IMR-90 (cell line): ENCODE data around the gene MROH2A. TPM values are rescaled to one million over a fixed set of nuclear protein-coding genes. Genes with fewer than 3 reads are reported as not detected.

ENCODE experiments used
- ATAC-seq: fragments of 200-7000 bp; cut with Tn5 transposase; 2 replicates; pipeline ENCODE4 v1.9.1; 2020; ENCODE audit warnings: low read depth, mild to moderate bottlenecking, moderate library complexity
- BruUV-seq: library from RNA; stranded (reverse); fragments of 400-500 nt; replicated peaks from 2 replicates; lab custom pipeline; 2021; lab: Mats Ljungman, UMichigan
- CTCF ChIA-PET: fragments of 300-600 bp; formaldehyde crosslinking; extraction: SDS; loops from one replicate; lab custom pipeline; 2021; ENCODE audit warnings: antibody characterized with exemption; lab: Yijun Ruan, JAX
- POLR2A ChIA-PET: fragments of 300-600 bp; sonication (Branson Sonifier 250); formaldehyde crosslinking; loops from one replicate; lab custom pipeline; 2022; ENCODE audit warnings: antibody characterized with exemption; ENCODE audit not compliant: unreplicated experiment; lab: Charles Lee
- DNase-seq: peaks from one replicate; pipeline ENCODE4 v3.0.0; 2013
- H2AFZ ChIP-seq: replicated peaks from 2 replicates; pipeline ENCODE3; 2013; ENCODE audit warnings: low read length, mild to moderate bottlenecking; ENCODE audit not compliant: poor library complexity
- H2AK5ac ChIP-seq: 2 replicates; pipeline ENCODE4 v1.6.1; 2013; ENCODE audit warnings: low read depth, low read length, inconsistent platforms
- H2AK9ac ChIP-seq: replicated peaks from 2 replicates; pipeline ENCODE3; 2013; ENCODE audit warnings: mild to moderate bottlenecking, low read depth, low read length, moderate library complexity; ENCODE audit not compliant: poor library complexity
- H2BK120ac ChIP-seq: 2 replicates; pipeline ENCODE4 v1.6.1; 2013; ENCODE audit warnings: low read depth, low read length, inconsistent platforms
- H2BK15ac ChIP-seq: 3 replicates; pipeline ENCODE4 v1.6.1; 2013; ENCODE audit warnings: low read depth, low read length, inconsistent platforms
- H2BK20ac ChIP-seq: 2 replicates; pipeline ENCODE4 v1.6.1; 2013; ENCODE audit warnings: low read depth, mild to moderate bottlenecking, inconsistent platforms, low read length, moderate library complexity
- H2BK5ac ChIP-seq: 2 replicates; pipeline ENCODE4 v1.6.1; 2013; ENCODE audit warnings: mild to moderate bottlenecking, low read depth, low read length, inconsistent platforms; ENCODE audit not compliant: poor library complexity, severe bottlenecking
- H3K14ac ChIP-seq: replicated peaks from 2 replicates; pipeline ENCODE4 v1.6.1; 2013; ENCODE audit warnings: low read depth, low read length, inconsistent platforms
- H3K18ac ChIP-seq: 2 replicates; pipeline ENCODE4 v1.6.1; 2013; ENCODE audit warnings: low read depth, low read length, control low read depth
- H3K23ac ChIP-seq: 2 replicates; pipeline ENCODE4 v1.6.1; 2013; ENCODE audit warnings: low read depth, low read length, inconsistent platforms
- H3K27ac ChIP-seq: 2 replicates; pipeline ENCODE4 v1.5.1; 2013; ENCODE audit warnings: mild to moderate bottlenecking, control low read depth, low read length; ENCODE audit not compliant: insufficient read depth
- H3K27me3 ChIP-seq: 2 replicates; pipeline ENCODE4 v1.6.1; 2013; ENCODE audit warnings: low read length; ENCODE audit not compliant: control insufficient read depth, insufficient read depth
- H3K36me3 ChIP-seq: 2 replicates; pipeline ENCODE4 v1.6.1; 2013; ENCODE audit warnings: low read length, mixed read lengths; ENCODE audit not compliant: control insufficient read depth, insufficient read depth
- H3K4ac ChIP-seq: 2 replicates; pipeline ENCODE4 v1.6.1; 2013; ENCODE audit warnings: low read depth, low read length, inconsistent platforms
- H3K4me1 ChIP-seq: 2 replicates; pipeline ENCODE4 v1.6.1; 2013; ENCODE audit warnings: low read length, mixed read lengths; ENCODE audit not compliant: control insufficient read depth, insufficient read depth
- H3K4me2 ChIP-seq: 2 replicates; pipeline ENCODE4 v1.6.1; 2013; ENCODE audit warnings: low read depth, mild to moderate bottlenecking, control low read depth, low read length, moderate library complexity
- H3K4me3 ChIP-seq: 2 replicates; pipeline ENCODE4 v1.5.1; 2013; ENCODE audit warnings: low read depth, mild to moderate bottlenecking, control low read depth, low read length, moderate library complexity; ENCODE audit not compliant: insufficient read depth
- H3K56ac ChIP-seq: 2 replicates; pipeline ENCODE4 v1.6.1; 2013; ENCODE audit warnings: low read length, inconsistent platforms; ENCODE audit not compliant: insufficient read depth; ENCODE audit errors: extremely low read depth
- H3K79me1 ChIP-seq, 2 experiments: 2 replicates each; pipeline ENCODE4 v1.6.1; 2013; ENCODE audit warnings: low read length in 2 of 2, inconsistent platforms in 1 of 2, low read depth in 1 of 2
- H3K9ac ChIP-seq: 2 replicates; pipeline ENCODE4 v1.6.1; 2013; ENCODE audit warnings: low read depth, low read length, control low read depth
- H3K9me1 ChIP-seq: 2 replicates; pipeline ENCODE4 v1.6.1; 2013; ENCODE audit warnings: low read length, inconsistent platforms; ENCODE audit not compliant: insufficient read depth
- H3K9me3 ChIP-seq: 2 replicates; pipeline ENCODE4 v1.6.1; 2013; ENCODE audit warnings: low read length; ENCODE audit not compliant: control insufficient read depth, insufficient read depth
- H4K20me1 ChIP-seq: 2 replicates; pipeline ENCODE4 v1.6.1; 2013; ENCODE audit warnings: low read length, inconsistent platforms; ENCODE audit not compliant: insufficient read depth
- H4K5ac ChIP-seq: 2 replicates; pipeline ENCODE4 v1.6.1; 2013; ENCODE audit warnings: mild to moderate bottlenecking, low read depth, low read length, control low read depth
- H4K8ac ChIP-seq, 2 experiments: 2 replicates each; pipeline ENCODE4 v1.6.1; 2013; ENCODE audit warnings: low read depth in 2 of 2, low read length in 2 of 2, control low read depth in 1 of 2, inconsistent platforms in 1 of 2
- H4K91ac ChIP-seq: 2 replicates; pipeline ENCODE4 v1.6.1; 2013; ENCODE audit warnings: low read depth, low read length, inconsistent platforms; ENCODE audit not compliant: insufficient read depth
- BHLHE40 ChIP-seq: fragments of 150-350 bp; IDR thresholded peaks from 2 replicates; pipeline ENCODE4 v1.6.1; 2016; ENCODE audit warnings: mild to moderate bottlenecking, low read depth, low read length
- CEBPB ChIP-seq: IDR thresholded peaks from 2 replicates; pipeline ENCODE4 v1.6.1; 2012; ENCODE audit warnings: low read depth, low read length, improper control_type of control experiment
- CHD1 ChIP-seq: IDR thresholded peaks from 2 replicates; pipeline ENCODE4 v1.6.1; 2012; ENCODE audit warnings: low read depth, low read length, improper control_type of control experiment
- ELK1 ChIP-seq: fragments of 150-350 bp; IDR thresholded peaks from 2 replicates; pipeline ENCODE4 v1.6.1; 2016; ENCODE audit warnings: low read depth, mild to moderate bottlenecking, low read length, moderate library complexity, borderline replicate concordance
- FOS ChIP-seq: fragments of 150-350 bp; IDR thresholded peaks from 2 replicates; pipeline ENCODE4 v1.6.1; 2016; ENCODE audit warnings: low read depth, low read length
- MAFK ChIP-seq: IDR thresholded peaks from 2 replicates; pipeline ENCODE4 v1.6.1; 2012; ENCODE audit warnings: low read depth, low read length, improper control_type of control experiment
- MAZ ChIP-seq: IDR thresholded peaks from 2 replicates; pipeline ENCODE4 v1.6.1; 2012; ENCODE audit warnings: low read depth, mild to moderate bottlenecking, low read length, improper control_type of control experiment, moderate library complexity, borderline replicate concordance
- MXI1 ChIP-seq: IDR thresholded peaks from 2 replicates; pipeline ENCODE4 v1.6.1; 2012; ENCODE audit warnings: low read depth, mild to moderate bottlenecking, low read length, moderate library complexity, borderline replicate concordance
- NFE2L2 ChIP-seq: fragments of 150-350 bp; IDR thresholded peaks from 2 replicates; pipeline ENCODE4 v1.6.1; 2016; ENCODE audit warnings: low read depth, mild to moderate bottlenecking, low read length
- POLR2A ChIP-seq: IDR thresholded peaks from 2 replicates; pipeline ENCODE4 v1.6.1; 2012; ENCODE audit warnings: mild to moderate bottlenecking, low read depth, low read length
- RAD21 ChIP-seq: IDR thresholded peaks from 2 replicates; pipeline ENCODE4 v1.6.1; 2012; ENCODE audit warnings: low read length, improper control_type of control experiment
- RCOR1 ChIP-seq: IDR thresholded peaks from 2 replicates; pipeline ENCODE4 v1.6.1; 2012; ENCODE audit warnings: mild to moderate bottlenecking, low read length, improper control_type of control experiment; ENCODE audit not compliant: insufficient replicate concordance
- RFX5 ChIP-seq: IDR thresholded peaks from 2 replicates; pipeline ENCODE4 v1.8.0; 2012; ENCODE audit warnings: low read depth, mild to moderate bottlenecking, low read length, moderate library complexity
- SMC3 ChIP-seq: fragments of 150-350 bp; IDR thresholded peaks from 2 replicates; pipeline ENCODE4 v1.6.1; 2016; ENCODE audit warnings: low read depth, mild to moderate bottlenecking, antibody characterized with exemption, low read length, moderate library complexity
- USF2 ChIP-seq: fragments of 150-350 bp; IDR thresholded peaks from 2 replicates; pipeline ENCODE4 v1.6.1; 2017; ENCODE audit warnings: mild to moderate bottlenecking, antibody characterized with exemption, low read length, low read depth
- WGBS, 2 experiments: methylation state at CpG; one replicate each; pipeline versions ENCODE4 v1.1.5 to v1.1.7; 2013; ENCODE audit warnings: missing lambda C conversion rate in 2 of 2; ENCODE audit not compliant: insufficient read length in 1 of 2; ENCODE audit errors: extremely low coverage in 2 of 2; 5-methylcytosine and 5-hydroxymethylcytosine counted together
- dilution Hi-C: fragments of 300-500 bp; cut with HindIII; formaldehyde crosslinking; loops from one replicate; pipeline ENCODE4 v1.14.3; 2018; ENCODE audit warnings: low sequenced_read_pairs; ENCODE audit not compliant: unreplicated experiment
- in situ Hi-C: fragments of 300-500 bp; cut with MboI; formaldehyde crosslinking; loops from 3 replicates; pipeline ENCODE4 v1.14.3; 2019; ENCODE audit warnings: low sequenced_read_pairs, inconsistent platforms, mixed read lengths
- intact Hi-C: fragments of 100-400 bp; cut with micrococcal nuclease; formaldehyde crosslinking; loops from 2 replicates; pipeline ENCODE4 v1.10.0; 2022
- polyA plus RNA-seq, 3 experiments: library from polyadenylated mRNA; depleted of rRNA; stranded (reverse); fragments of >200 nt; gene quantifications; 2 replicates each; pipeline ENCODE4 v1.2.3, GENCODE V29; 2012; ENCODE audit warnings: low replicate concordance in 1 of 3
- total RNA-seq: library from RNA; depleted of rRNA; stranded (reverse); fragments of >200 nt; gene quantifications from 2 replicates; pipeline ENCODE4 v1.2.3, GENCODE V29; 2012
- TF ChIP-seq, protein P1 (sequence below): conservative IDR thresholded peaks from 2 replicates; pipeline ENCODE4 v1.5.1; 2012; ENCODE audit warnings: mild to moderate bottlenecking, low read depth, low read length, improper control_type of control experiment

MROH2A gene
- total and polyA plus RNA-seq, 2 of the 4 experiments (the other 2 are of a cell fraction), result not detected

DNA sequence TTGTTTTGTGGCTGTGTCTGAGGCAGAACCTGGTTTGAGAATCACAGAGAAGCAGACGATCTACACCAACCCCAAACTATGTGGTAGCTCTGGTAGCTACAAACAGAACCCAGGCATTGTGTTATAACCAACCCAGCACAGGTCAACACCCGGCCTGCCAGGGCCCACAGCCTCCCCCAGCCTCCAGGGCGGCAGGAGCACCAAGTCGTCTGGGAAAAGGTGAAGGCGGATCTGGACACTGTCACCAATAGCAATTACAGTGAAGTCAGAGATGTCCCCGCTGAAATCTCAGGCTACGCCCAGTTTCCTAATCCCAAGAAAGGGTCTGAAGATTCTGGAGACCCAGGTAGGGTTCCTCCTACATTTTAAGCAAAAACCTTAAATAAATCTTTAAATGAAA, 72.6 kb downstream of the MROH2A start:
- Histone ChIP-seq H3K36me3 (peaks cover 9% of the 10 kb centered on the region), H3K4ac (no peak overlapping the region; the same call in 1 of the 2 replicates), H3K23ac (no peak overlapping the region), H2BK20ac (no peak overlapping the region), H2AK9ac (peak overlapping the region; percentile 39), H3K9me1 (peaks cover 10% of the 10 kb centered on the region; the same call in 1 of the 2 replicates), H4K91ac (no peak overlapping the region), H3K4me3 (no peak overlapping the region), H2BK5ac (no peak overlapping the region), H2BK15ac (no peak overlapping the region), H3K9ac (no peak overlapping the region), H4K8ac (0 out of 4 replicates have a peak overlapping the region, but pooled peaks of 1 of the 2 experiments have one; percentile 28), H3K27ac (no peak overlapping the region), H4K5ac (no peak overlapping the region), H4K20me1 (no peaks in the 10 kb centered on the region; the same call in 1 of the 2 replicates), H3K18ac (no peak overlapping the region), H3K27me3 (no peaks in the 10 kb centered on the region), H3K4me1 (peaks cover 13% of the 10 kb centered on the region), H3K79me1 (peaks cover 41 to 60% of the 10 kb centered on the region in 2 experiments), H3K14ac (no peak overlapping the region), H3K9me3 (no peaks in the 10 kb centered on the region), H3K4me2 (no peak overlapping the region), H2AFZ (peak overlapping the region; percentile 53), H2BK120ac (no peak overlapping the region), H2AK5ac (no peak overlapping the region), H3K56ac (no peak overlapping the region)
- TF ChIP-seq USF2 (no peak), MXI1 (no peak), NFE2L2 (no peak), POLR2A (no peak), CEBPB (no peak), RFX5 (no peak), RCOR1 (no peak), RAD21 (no peak), MAZ (no peak), CHD1 (no peak), ELK1 (no peak), SMC3 (no peak), MAFK (no peak), FOS (no peak), BHLHE40 (no peak)
- TF ChIP-seq, protein P1, sequence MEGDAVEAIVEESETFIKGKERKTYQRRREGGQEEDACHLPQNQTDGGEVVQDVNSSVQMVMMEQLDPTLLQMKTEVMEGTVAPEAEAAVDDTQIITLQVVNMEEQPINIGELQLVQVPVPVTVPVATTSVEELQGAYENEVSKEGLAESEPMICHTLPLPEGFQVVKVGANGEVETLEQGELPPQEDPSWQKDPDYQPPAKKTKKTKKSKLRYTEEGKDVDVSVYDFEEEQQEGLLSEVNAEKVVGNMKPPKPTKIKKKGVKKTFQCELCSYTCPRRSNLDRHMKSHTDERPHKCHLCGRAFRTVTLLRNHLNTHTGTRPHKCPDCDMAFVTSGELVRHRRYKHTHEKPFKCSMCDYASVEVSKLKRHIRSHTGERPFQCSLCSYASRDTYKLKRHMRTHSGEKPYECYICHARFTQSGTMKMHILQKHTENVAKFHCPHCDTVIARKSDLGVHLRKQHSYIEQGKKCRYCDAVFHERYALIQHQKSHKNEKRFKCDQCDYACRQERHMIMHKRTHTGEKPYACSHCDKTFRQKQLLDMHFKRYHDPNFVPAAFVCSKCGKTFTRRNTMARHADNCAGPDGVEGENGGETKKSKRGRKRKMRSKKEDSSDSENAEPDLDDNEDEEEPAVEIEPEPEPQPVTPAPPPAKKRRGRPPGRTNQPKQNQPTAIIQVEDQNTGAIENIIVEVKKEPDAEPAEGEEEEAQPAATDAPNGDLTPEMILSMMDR, result no peak
- DNase-seq (no peak), ATAC-seq (no peak)
- WGBS, 2 experiments, result 97% methylated on average over 5 of the region's 7 CpGs; no CpG with 5 or more reads in 1 of the 2 experiments
- BruUV-seq, result no TSS peak
- dilution Hi-C loops, result no loop called here
- in situ Hi-C loops, result no loop called here
- ChIA-PET POLR2A (no interaction called here), CTCF (no interaction called here)
- intact Hi-C loops, result loop anchor here (10.0 kb wide), 2 partner anchors 286 to 694 kb away; partner anchors contain the start of gene USP40
